Loucy (cell line): Measurements from ENCODE around the gene CDH8.

Source experiments
- EZH2phosphoT487 ChIP-seq: fragments of 200-600 bp; IDR thresholded peaks from 2 replicates; pipeline ENCODE4 v1.6.1; 2018; ENCODE audit warnings: antibody characterized with exemption, mild to moderate bottlenecking, moderate library complexity, borderline replicate concordance
- TF ChIP-seq, protein P1 (sequence below): fragments of 200-600 bp; sonication (generic); conservative IDR thresholded peaks from 2 replicates; pipeline ENCODE4 v1.5.1; 2014; ENCODE audit warnings: mild to moderate bottlenecking, antibody characterized with exemption, low read length

- TF ChIP-seq, protein P1, sequence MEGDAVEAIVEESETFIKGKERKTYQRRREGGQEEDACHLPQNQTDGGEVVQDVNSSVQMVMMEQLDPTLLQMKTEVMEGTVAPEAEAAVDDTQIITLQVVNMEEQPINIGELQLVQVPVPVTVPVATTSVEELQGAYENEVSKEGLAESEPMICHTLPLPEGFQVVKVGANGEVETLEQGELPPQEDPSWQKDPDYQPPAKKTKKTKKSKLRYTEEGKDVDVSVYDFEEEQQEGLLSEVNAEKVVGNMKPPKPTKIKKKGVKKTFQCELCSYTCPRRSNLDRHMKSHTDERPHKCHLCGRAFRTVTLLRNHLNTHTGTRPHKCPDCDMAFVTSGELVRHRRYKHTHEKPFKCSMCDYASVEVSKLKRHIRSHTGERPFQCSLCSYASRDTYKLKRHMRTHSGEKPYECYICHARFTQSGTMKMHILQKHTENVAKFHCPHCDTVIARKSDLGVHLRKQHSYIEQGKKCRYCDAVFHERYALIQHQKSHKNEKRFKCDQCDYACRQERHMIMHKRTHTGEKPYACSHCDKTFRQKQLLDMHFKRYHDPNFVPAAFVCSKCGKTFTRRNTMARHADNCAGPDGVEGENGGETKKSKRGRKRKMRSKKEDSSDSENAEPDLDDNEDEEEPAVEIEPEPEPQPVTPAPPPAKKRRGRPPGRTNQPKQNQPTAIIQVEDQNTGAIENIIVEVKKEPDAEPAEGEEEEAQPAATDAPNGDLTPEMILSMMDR, result no peak
- TF ChIP-seq EZH2phosphoT487, result no peak
Observed at GRCh38 chr16:61921373-61921772, 114.9 kb downstream of the CDH8 start.
